Activated CD8-positive, alpha-beta memory T cell treated with anti-CD3 and anti-CD28 coated beads for 4 hours (primary cell): Measurements from ENCODE around the gene EFCAB7.
A peak's percentile ranks its signal among the peaks of the same experiment; 100 is the strongest.
"Not testable (repeated sequence)": the region's sequence is repeated elsewhere in the genome, so short reads cannot be mapped to it uniquely, and the experiment has no call there.

Experiments used
- DNase-seq, 2 donors: peaks; one replicate each; pipeline ENCODE4 v3.0.0-alpha.2; 2020; ENCODE audit warnings: low read depth in 2 of 2

EFCAB7 gene

GRCh38 chr1:63548303-63548702, 25.0 kb downstream of the EFCAB7 start:
- DNase-seq = no peak

DNA sequence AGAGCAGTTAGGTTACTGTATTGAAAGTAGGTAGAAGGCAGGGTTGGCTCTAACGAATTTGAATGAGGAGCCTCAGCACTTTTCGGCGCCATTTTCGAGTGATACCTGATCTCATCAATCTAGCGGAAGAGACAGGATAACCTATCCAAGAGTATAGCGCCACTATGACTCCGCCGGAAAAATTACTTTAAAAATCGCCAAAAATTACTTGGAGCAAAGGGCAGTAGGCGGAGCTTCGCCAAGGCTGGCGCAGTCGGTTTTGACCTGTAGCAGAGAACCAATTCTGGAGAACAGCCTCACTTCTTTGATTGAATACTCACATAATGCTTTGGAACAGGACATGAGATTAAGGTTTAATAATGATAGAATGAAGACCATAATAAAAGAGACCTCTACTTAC, 25.6 kb downstream of the EFCAB7 start:
- DNase-seq = no peak

DNA sequence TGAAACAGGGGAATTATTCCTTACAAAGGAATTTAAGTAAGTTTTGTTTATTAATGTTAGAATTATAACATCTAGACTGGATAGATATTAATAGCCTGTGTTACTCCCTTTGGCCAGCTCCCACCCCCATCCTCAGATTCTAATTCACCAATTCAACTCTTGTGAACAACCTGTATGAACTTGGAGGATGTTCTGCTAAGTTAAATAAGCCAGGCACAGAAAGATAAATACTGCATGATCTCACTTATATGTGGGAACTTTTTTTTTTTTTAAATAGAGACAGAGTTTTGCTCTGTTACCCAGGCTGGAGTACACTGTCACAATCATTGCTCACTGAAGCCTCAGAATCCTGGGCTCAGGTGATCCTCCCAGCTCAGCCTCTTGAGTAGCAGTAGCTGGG, 32.2 kb downstream of the EFCAB7 start:
- no peak for DNase-seq

- no peak for DNase-seq
Measured at GRCh38 chr1:63557365-63557987, 34.2 kb downstream of the EFCAB7 start.

- DNase-seq = no peak
Measured at GRCh38 chr1:63559357-63559756, 36.0 kb downstream of the EFCAB7 start.

- DNase-seq = no peak
Measured at GRCh38 chr1:63563745-63564144, 40.4 kb downstream of the EFCAB7 start.

DNA sequence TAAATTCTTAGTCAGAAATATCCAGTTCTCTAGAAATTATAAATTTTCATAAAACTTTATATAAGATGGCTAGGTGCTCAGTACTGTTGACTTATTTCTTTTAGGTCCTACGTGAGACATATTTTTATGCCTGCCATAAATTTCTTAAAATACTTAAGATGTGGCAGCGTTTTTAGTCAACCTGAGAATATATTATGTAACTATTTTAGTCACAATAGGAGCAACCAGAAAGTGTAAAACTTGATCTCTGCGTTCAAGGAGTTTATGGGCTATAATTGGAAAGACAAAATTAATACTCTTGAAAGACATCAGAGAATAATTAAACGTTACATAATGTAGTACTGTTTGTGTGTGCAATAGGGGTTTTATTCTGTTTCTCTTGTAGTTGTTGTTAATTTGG, 45.7 kb downstream of the EFCAB7 start:
- no peak for DNase-seq

DNA sequence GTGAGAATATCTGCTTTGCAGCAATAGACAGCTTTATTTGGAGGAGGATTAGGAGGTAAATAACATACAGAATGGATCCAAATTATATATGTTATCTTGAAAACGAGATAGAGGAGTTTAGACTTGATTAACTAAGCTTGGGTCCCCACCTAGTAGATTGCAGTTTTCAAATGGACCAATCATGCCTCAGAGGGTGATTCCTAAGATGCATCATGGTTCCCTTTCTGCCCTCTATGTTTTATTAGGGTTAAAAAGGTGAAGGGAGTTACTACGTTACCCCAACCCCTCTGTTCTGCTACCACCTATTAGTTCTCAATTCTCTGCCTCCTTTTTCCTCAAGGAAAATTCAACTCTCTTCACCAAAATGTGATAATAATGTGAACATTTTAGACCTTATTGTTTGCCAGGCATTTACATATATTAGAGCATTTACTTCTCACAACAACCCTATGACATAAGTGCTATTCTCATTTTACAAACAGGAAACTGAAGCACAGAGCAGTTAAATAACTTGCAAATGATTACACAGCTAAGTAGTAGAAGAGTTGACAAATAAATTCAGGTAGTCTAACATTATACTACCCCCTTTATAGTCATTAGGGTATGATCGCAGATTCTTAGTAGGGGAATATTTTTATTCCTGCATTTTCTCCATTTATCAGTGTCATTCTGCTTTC, 46.5 kb downstream of the EFCAB7 start:
- no peak for DNase-seq

DNA sequence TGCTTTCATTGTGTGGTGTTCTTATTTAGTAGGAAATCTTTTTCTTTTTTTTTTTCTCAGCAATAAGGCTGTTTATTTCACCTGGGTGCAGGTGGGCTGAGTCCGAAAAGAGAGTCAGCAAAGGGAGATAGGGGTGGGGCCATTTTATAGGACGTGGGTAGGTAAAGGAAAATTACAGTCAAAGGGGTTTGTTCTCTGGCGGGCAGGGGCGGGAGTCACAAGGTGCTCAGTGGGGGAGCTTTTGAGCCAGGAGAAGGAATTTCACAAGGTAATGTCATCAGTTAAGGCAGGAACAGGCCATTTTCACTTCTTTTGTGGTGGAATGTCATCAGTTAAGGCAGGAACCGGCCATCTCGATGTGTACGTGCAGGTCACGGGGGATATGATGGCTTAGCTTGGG, 49.4 kb downstream of the EFCAB7 start:
- not testable (repeated sequence) for DNase-seq

DNA sequence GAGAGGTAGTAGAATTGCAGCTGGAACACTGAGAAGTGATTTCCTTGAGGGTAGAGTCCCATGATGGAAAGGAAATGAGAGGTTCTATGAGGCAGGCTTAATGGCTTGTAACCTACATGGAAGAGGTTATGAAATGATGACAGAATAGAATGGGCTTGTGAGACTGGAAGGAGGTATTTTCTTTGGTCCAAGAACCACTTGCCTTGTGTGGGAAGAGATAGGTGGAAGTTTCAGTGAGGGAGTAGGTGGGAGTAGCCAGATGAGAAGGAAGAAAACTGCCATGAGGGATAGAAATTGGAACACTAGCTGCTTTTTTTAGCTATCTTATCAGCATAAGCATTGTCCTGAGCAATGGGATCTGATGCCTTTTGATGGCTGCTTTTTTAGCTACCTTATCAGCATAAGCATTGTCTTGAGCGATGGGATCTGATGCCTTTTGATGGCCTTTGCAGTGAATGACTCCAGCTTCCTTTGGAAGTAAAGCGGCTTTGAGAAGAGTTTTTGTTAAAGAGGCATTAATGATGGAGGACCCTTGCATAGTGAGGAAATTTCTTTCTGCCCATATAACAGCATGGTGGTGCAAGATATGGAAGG, 51.0 kb downstream of the EFCAB7 start:
- not testable (repeated sequence) for DNase-seq

GRCh38 chr1:63575340-63575826, 52.1 kb downstream of the EFCAB7 start:
- no peak for DNase-seq

GRCh38 chr1:63586326-63586725, 63.0 kb downstream of the EFCAB7 start:
- DNase-seq = not testable (repeated sequence)

DNA sequence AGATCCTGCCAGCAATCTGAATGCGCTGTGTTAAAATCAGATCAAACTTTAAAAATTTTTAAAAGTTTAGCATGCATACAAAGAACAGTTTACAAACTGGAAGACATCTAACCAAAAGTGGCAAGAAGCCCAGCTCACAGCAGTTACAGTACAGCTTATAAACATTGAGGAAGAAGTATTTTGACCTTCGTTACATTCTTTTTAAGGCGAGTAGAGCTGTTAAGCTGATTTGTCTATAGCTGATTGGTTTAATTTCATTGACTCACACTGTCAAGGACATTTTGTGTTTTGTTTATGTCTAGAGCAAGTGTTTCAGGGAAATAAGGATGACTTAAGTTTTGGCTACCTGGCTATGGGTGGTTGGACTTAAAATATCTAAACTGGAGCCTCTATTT, 66.8 kb downstream of the EFCAB7 start:
- no peak for DNase-seq

DNA sequence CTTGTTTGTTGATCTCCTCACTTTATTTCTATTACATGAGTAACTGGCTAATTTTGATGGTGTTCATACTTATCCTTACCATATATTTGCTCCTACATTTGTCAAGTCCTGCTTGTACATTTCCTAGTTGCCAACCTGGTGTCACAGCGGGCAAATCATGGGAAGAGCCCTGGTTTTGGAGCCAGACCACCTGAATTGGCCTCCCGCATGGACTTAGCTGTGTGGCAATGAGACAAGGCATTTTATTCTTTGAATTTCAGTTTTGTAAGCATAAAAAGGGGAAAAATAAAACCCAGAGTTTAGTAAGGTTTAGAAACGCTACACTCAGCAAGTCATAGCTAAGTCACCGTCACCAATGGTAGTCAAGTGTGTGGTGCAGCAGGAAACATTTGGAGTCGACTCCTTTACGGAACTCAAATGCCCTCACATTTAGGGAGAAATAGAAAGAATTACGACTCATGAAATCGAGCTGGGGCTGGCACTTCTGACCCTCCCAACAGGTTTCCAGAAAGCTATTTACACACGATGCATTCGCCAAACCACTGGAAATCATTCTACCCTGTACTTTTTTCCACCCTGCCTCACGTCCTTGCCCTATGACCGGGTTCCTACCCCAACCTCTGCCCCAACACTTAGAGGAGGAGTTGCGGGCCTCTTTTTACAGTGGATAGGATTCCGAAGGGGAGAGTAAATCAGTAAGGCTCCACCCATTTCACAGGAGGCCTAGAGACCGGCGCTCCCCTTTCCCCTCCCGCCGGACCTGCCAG, 69.4 kb downstream of the EFCAB7 start:
- DNase-seq = no peak

DNA sequence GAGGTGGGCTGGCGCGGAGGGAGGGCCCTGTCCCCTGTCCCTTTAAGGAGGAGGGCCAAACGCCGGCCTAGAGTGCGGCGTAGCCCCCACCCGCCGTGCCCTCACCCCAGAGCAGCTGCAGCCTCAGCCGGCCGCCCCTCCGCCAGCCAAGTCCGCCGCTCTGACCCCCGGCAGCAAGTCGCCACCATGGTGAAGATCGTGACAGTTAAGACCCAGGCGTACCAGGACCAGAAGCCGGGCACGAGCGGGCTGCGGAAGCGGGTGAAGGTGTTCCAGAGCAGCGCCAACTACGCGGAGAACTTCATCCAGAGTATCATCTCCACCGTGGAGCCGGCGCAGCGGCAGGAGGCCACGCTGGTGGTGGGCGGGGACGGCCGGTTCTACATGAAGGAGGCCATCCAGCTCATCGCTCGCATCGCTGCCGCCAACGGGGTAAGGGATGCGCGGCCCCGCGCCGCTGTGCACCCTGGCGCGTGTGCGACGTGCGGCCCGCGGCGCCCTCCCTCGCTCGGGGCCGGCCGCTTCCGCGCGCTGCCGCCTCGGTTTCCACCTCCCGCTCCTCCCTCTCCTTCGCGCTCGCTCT, 70.1 kb downstream of the EFCAB7 start, which contains the start of gene PGM1:
Gene PGM1 (plus strand): TSS at position 109 of the 583 bp plus-strand sequence. CDS start 78 bp downstream, at position 187.
- peak; percentile 43 to 54 for DNase-seq

DNA sequence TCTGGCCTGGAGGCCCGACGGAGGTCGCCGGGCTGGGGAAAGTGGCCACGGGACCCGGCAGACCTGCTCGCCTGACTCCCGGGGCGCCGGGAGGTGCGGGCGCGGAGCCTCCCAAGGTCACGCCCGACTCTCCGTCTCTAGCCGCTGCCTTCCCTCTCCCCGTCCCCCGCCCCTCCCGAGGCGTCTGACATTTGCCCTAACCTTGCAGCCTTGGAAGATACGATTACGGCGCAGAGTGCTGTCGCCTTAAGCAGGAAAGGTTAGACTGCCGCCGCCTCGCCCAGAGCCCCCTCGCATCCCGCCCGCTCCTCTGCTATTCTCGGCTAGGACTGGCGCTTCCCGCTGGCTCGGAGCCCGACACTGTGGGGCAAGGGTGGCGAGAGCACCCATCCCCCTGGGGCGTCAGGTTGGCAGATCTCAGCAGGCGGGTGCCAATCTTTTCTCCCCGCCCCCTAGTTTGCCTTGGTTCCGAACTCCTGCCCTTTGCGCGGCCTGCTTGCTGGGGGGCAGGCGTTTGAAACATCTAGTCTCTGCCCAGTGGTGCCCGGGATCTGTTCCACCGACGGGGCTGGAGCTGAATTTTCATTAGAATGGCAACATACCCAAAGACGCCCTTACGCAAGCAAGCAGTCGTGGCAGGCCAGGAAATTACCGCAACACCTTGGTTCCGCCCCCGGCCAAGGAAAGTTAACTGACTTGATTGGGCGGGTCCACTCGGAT, 70.7 kb downstream of the EFCAB7 start:
- DNase-seq = peak; percentile 43 to 59

GRCh38 chr1:63595435-63595834, 72.1 kb downstream of the EFCAB7 start:
- no peak for DNase-seq

GRCh38 chr1:63599799-63600198, 76.5 kb downstream of the EFCAB7 start:
- DNase-seq = no peak

GRCh38 chr1:63600248-63600647, 76.9 kb downstream of the EFCAB7 start:
- no peak for DNase-seq

DNA sequence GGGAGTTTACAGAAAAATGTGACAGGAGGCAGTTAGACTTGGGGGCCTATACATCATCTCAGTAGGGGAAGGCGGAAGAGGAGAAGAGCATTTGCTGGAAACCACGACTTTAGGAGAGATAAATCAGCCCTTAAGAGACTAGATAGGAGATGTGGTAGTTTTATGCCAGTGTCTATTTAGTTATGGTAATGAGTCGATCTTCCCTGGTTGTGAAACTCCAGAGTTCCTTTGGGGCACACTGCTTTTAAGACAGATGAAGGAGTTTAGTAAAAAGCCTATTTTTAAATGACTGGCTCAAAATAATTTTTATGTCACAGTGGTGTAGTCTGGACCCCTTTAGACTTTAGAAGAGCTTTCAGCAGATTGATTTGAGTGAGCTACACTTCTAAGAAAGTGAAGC, 77.7 kb downstream of the EFCAB7 start:
- no peak for DNase-seq

DNA sequence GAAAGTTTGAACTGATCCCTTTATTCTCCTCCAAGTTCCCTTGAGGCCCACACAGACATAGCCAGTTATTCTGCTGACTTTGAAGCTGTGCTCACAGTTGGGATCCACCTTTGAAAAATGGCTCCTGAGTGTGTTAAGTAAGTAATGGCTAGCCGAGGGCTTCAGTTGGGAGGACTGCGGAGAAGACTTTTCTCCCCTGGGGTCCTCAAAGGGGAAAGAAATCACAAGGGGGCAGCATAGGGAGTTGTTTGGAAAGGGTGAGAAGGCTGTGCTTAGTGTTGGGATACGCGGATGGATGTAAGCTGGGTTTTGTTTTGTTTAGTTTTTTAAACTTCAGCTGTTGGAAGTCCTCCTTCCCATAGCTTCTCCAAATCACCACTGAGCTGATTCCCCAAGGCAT, 78.1 kb downstream of the EFCAB7 start:
- DNase-seq = no peak
